Measurements from ENCODE around the gene AP3B2.

AP3B2 gene, protein sequence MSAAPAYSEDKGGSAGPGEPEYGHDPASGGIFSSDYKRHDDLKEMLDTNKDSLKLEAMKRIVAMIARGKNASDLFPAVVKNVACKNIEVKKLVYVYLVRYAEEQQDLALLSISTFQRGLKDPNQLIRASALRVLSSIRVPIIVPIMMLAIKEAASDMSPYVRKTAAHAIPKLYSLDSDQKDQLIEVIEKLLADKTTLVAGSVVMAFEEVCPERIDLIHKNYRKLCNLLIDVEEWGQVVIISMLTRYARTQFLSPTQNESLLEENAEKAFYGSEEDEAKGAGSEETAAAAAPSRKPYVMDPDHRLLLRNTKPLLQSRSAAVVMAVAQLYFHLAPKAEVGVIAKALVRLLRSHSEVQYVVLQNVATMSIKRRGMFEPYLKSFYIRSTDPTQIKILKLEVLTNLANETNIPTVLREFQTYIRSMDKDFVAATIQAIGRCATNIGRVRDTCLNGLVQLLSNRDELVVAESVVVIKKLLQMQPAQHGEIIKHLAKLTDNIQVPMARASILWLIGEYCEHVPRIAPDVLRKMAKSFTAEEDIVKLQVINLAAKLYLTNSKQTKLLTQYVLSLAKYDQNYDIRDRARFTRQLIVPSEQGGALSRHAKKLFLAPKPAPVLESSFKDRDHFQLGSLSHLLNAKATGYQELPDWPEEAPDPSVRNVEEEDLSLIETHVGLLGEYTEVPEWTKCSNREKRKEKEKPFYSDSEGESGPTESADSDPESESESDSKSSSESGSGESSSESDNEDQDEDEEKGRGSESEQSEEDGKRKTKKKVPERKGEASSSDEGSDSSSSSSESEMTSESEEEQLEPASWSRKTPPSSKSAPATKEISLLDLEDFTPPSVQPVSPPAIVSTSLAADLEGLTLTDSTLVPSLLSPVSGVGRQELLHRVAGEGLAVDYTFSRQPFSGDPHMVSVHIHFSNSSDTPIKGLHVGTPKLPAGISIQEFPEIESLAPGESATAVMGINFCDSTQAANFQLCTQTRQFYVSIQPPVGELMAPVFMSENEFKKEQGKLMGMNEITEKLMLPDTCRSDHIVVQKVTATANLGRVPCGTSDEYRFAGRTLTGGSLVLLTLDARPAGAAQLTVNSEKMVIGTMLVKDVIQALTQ

GRCh38 chr15:82709421-82710207 lies at the start of gene AP3B2:
Gene AP3B2, minus strand, starts transcription at chr15:82709875. Its CDS starts 169 bp downstream, at chr15:82709706.
- peaks cover 33% of the 10 kb centered on the region for H3K27me3 Mint-ChIP-seq
- no peaks in the 10 kb centered on the region for H3K36me3 Mint-ChIP-seq (ENCODE audit: low read depth)
- DNase-seq = peak; percentile 83
- H3K4me1 Mint-ChIP-seq (ENCODE audit: low read depth) = no peaks in the 10 kb centered on the region
- no peak within 1 kb of the TSS for H3K27ac Mint-ChIP-seq
- peak within 1 kb of the TSS; percentile 72 for H3K4me3 Mint-ChIP-seq
- no peaks in the 10 kb centered on the region for H3K9me3 Mint-ChIP-seq

DNA sequence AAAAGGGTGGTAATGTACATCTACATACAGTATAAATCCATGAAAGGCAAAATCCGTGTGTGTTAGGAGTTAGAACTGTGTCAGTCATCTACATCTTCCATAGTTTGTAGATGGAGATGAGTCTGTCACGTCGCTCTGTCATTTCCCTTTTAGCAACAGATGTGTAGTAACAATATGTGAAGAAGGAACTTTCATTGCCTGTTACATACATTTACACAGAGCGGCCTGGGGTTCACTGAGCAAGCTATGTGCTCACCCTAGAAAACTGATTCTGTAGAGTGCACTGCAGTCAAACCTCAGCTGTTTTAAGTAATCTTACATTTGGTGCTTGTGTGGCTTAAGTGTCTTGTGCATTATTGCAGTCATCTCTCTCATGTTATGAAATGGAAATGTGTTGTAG lies 41.6 kb upstream of the AP3B2 start:
- DNase-seq = no peak
- H3K4me3 Mint-ChIP-seq = peak overlapping the region; percentile 94
- H3K27ac Mint-ChIP-seq = peak overlapping the region; percentile 96
- H3K9me3 Mint-ChIP-seq = no peaks in the 10 kb centered on the region
- peaks cover 70% of the 10 kb centered on the region for H3K36me3 Mint-ChIP-seq (ENCODE audit: low read depth)
- no peaks in the 10 kb centered on the region for H3K27me3 Mint-ChIP-seq
- peaks cover 56% of the 10 kb centered on the region for H3K4me1 Mint-ChIP-seq (ENCODE audit: low read depth)

GRCh38 chr15:82750831-82751180 lies 41.1 kb upstream of the AP3B2 start:
- peaks cover 51% of the 10 kb centered on the region for H3K4me1 Mint-ChIP-seq (ENCODE audit: low read depth)
- no peak for DNase-seq

DNA sequence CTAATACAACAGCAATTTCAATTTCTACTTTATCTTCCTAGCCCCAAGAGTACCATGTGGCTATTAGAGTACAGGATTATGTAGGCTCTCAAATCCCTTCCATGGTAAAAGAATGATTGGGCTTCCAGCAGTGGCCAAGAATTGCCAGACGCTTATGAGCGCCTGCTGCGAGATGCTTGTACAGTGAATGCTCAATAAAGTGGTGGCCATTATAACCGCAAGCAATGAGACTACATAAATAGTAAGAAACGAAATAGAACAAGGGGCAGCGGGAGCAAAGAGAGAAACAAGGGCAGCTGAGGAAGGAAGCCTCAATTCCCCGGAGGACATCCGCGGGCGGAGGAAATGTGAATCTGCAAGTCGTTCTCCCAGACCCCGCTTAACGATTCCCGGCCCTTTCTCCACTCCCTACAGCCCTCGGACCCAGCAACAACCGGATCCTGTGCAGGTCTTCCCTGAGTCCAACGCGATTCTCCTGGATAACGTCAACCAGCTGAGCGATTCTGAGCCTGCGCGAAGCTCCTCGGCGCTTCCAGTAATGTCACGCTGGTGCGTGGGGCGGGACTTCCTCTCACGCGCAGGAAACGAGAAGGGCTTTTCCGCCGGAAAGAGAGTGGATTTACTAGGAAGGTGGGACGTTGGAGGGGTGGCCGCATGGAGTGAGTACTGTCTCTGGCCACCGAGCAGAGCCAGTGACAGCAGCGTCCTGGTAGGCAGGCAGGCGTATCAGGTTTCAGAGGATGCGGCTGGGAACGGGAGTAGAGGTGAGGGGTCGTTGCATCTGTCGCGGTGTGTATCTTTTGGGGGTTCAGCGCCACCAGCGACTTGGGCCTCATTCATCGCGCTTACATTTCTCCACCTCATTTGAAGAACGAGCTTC lies 40.5 kb upstream of the AP3B2 start:
- peaks cover 47% of the 10 kb centered on the region for H3K4me1 Mint-ChIP-seq (ENCODE audit: low read depth)
- H3K4me3 Mint-ChIP-seq = peak overlapping the region; percentile 94
- H3K27me3 Mint-ChIP-seq = no peaks in the 10 kb centered on the region
- H3K27ac Mint-ChIP-seq = peak overlapping the region; percentile 96
- H3K36me3 Mint-ChIP-seq (ENCODE audit: low read depth) = peaks cover 59% of the 10 kb centered on the region
- no peaks in the 10 kb centered on the region for H3K9me3 Mint-ChIP-seq
- DNase-seq = peak; percentile 89

More at GRCh38 chr15:82750831-82751180, 41.1 kb upstream of the AP3B2 start:
- Mint-ChIP-seq H3K27me3 (no peaks in the 10 kb centered on the region), H3K27ac (peak overlapping the region; percentile 96), H3K9me3 (no peaks in the 10 kb centered on the region), H3K4me3 (peak overlapping the region; percentile 94), H3K36me3 (ENCODE audit: low read depth) (peaks cover 65% of the 10 kb centered on the region)

GRCh38 chr15:82748315-82748714 lies 38.6 kb upstream of the AP3B2 start:
- Mint-ChIP-seq H3K4me1 (ENCODE audit: low read depth) (peaks cover 32% of the 10 kb centered on the region), H3K27ac (no peak overlapping the region), H3K9me3 (no peaks in the 10 kb centered on the region), H3K4me3 (peak overlapping the region; percentile 94), H3K36me3 (ENCODE audit: low read depth) (peaks cover 40% of the 10 kb centered on the region), H3K27me3 (no peaks in the 10 kb centered on the region)
- no peak for DNase-seq

DNA sequence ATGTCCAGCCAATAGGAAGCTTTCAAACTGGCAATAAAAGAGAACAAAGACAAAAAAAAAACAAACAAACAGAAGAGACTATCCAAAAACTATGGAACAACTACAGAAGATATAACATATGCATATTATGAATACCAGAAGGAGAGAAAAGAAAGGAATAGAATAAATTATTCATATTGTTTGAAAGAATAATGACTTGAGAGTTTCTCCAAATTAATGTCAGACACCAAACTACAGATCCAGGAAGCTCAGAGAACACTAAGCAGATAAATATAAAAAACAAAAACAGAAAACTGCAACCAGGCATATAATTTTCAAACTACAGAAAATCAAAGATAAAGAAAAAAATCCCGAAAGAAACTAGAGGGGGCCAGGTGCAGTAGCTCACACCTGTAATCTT lies 34.1 kb upstream of the AP3B2 start:
- Mint-ChIP-seq H3K36me3 (ENCODE audit: low read depth) (peaks cover 2% of the 10 kb centered on the region), H3K4me3 (no peak overlapping the region), H3K27me3 (no peaks in the 10 kb centered on the region), H3K27ac (no peak overlapping the region), H3K9me3 (no peaks in the 10 kb centered on the region), H3K4me1 (ENCODE audit: low read depth) (peaks cover 7% of the 10 kb centered on the region)
- DNase-seq = no peak

- Mint-ChIP-seq H3K4me3 (no peak overlapping the region), H3K4me1 (ENCODE audit: low read depth) (peaks cover 2% of the 10 kb centered on the region), H3K27ac (no peak overlapping the region), H3K36me3 (ENCODE audit: low read depth) (peaks cover 10% of the 10 kb centered on the region), H3K9me3 (no peaks in the 10 kb centered on the region), H3K27me3 (no peaks in the 10 kb centered on the region)
- DNase-seq = no peak
These were observed 32.5 kb upstream of the AP3B2 start for GRCh38 chr15:82742134-82742533.

GRCh38 chr15:82739086-82739485 lies 29.4 kb upstream of the AP3B2 start:
- Mint-ChIP-seq H3K4me3 (no peak overlapping the region), H3K27me3 (no peaks in the 10 kb centered on the region), H3K36me3 (ENCODE audit: low read depth) (peaks cover 28% of the 10 kb centered on the region), H3K9me3 (no peaks in the 10 kb centered on the region), H3K4me1 (ENCODE audit: low read depth) (no peaks in the 10 kb centered on the region), H3K27ac (no peak overlapping the region)
- DNase-seq = no peak

GRCh38 chr15:82737975-82738374 lies 28.3 kb upstream of the AP3B2 start:
- H3K27me3 Mint-ChIP-seq = no peaks in the 10 kb centered on the region
- DNase-seq = no peak
- H3K4me1 Mint-ChIP-seq (ENCODE audit: low read depth) = no peaks in the 10 kb centered on the region
- peaks cover 37% of the 10 kb centered on the region for H3K36me3 Mint-ChIP-seq (ENCODE audit: low read depth)
- no peaks in the 10 kb centered on the region for H3K9me3 Mint-ChIP-seq
- no peak overlapping the region for H3K4me3 Mint-ChIP-seq
- no peak overlapping the region for H3K27ac Mint-ChIP-seq

DNA sequence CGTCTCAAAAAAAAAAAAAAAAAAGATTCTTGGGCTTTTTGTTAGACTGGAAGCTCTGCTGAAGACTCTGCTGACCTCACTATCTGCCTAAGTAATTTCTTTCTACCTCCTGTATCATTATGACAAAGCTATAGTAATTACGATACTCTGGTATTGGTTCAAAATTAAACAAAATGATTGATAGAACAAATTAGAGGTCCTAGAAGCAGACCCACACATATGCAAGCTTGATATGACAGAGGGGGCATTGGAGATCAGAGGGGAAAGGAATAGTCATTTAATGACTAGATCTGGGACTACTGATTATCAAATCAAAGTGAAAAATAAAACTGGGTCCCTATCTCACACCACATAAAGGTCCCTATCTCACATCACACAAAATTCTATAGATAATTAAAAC lies 21.9 kb upstream of the AP3B2 start:
- Mint-ChIP-seq H3K4me1 (ENCODE audit: low read depth) (no peaks in the 10 kb centered on the region), H3K4me3 (no peak overlapping the region), H3K27me3 (no peaks in the 10 kb centered on the region), H3K9me3 (no peaks in the 10 kb centered on the region), H3K36me3 (ENCODE audit: low read depth) (peaks cover 62% of the 10 kb centered on the region), H3K27ac (no peak overlapping the region)
- no peak for DNase-seq

- no peak for DNase-seq
- Mint-ChIP-seq H3K27ac (no peak overlapping the region), H3K36me3 (ENCODE audit: low read depth) (peaks cover 53% of the 10 kb centered on the region), H3K27me3 (peaks cover 3% of the 10 kb centered on the region), H3K4me1 (ENCODE audit: low read depth) (no peaks in the 10 kb centered on the region), H3K9me3 (no peaks in the 10 kb centered on the region), H3K4me3 (no peak overlapping the region)
These were observed 20.4 kb upstream of the AP3B2 start for GRCh38 chr15:82730022-82730530.

- Mint-ChIP-seq H3K4me3 (no peak overlapping the region), H3K36me3 (ENCODE audit: low read depth) (peaks cover 30% of the 10 kb centered on the region), H3K27ac (no peak overlapping the region), H3K4me1 (ENCODE audit: low read depth) (peaks cover 4% of the 10 kb centered on the region), H3K27me3 (peaks cover 5% of the 10 kb centered on the region), H3K9me3 (no peaks in the 10 kb centered on the region)
- no peak for DNase-seq
These were observed 17.1 kb upstream of the AP3B2 start for GRCh38 chr15:82726816-82727215.

- DNase-seq = no peak
- no peaks in the 10 kb centered on the region for H3K36me3 Mint-ChIP-seq (ENCODE audit: low read depth)
- peaks cover 10% of the 10 kb centered on the region for H3K9me3 Mint-ChIP-seq
- no peak overlapping the region for H3K27ac Mint-ChIP-seq
- H3K4me3 Mint-ChIP-seq = no peak overlapping the region
- H3K27me3 Mint-ChIP-seq = peaks cover 39% of the 10 kb centered on the region
- no peaks in the 10 kb centered on the region for H3K4me1 Mint-ChIP-seq (ENCODE audit: low read depth)
These were observed 5.3 kb upstream of the AP3B2 start for GRCh38 chr15:82715003-82715402.

Measured in activated T-cell treated with anti-CD3 and anti-CD28 coated beads, Interleukin-2, amount 50 U/mL, for 24 hours (primary cell).